Adrenal gland (tissue), 12 donors: Measurements from ENCODE around the gene RAPGEF4. TPM values are rescaled to one million over a fixed set of nuclear protein-coding genes. Genes with fewer than 3 reads are reported as not detected.

ENCODE experiments used
- DNase-seq, 7 donors: peaks; one replicate each; pipeline ENCODE4 v3.0.0-alpha.2; 2019 to 2020
- H3K27ac ChIP-seq, 5 donors: fragments of 200-600 bp; sonication (generic) in 4 of 5; 1 replicate in 3 of 5; 2 replicates in 2 of 5; pipeline versions ENCODE4 v1.5.1 to v1.8.0; 2016 to 2020; ENCODE audit warnings: mild to moderate bottlenecking in 1 of 5
- H3K27me3 ChIP-seq: fragments of 200-600 bp; 2 replicates; pipeline ENCODE4 v1.8.0; 2021
- H3K36me3 ChIP-seq, 2 donors: fragments of 200-600 bp; replicated peaks in 1 of 2; 1 replicate in 1 of 2; 2 replicates in 1 of 2; pipeline versions ENCODE4 v1.5.1 to v1.8.0; 2018 to 2022
- H3K4me1 ChIP-seq, 2 donors: fragments of 200-600 bp; replicated peaks in 1 of 2; 1 replicate in 1 of 2; 2 replicates in 1 of 2; pipeline versions ENCODE4 v1.5.1 to v1.8.0; 2018 to 2021
- H3K4me3 ChIP-seq, 4 donors: fragments of 200-600 bp; sonication (generic) in 3 of 4; one replicate each; pipeline ENCODE4 v1.5.1; 2016 to 2018
- H3K9me3 ChIP-seq, 3 donors: fragments of 200-600 bp; sonication (generic) in 1 of 3; replicated peaks in 1 of 3; 1 replicate in 2 of 3; 2 replicates in 1 of 3; pipeline versions ENCODE4 v1.5.1 to v1.8.0; 2016 to 2021
- CTCF ChIP-seq, 6 experiments: fragments of 450-650 bp in 4 of 6; fragments of 200-600 bp in 2 of 6; sonication (generic) in 1 of 6; IDR thresholded peaks; 1 replicate in 5 of 6; 2 replicates in 1 of 6; pipeline versions ENCODE4 v1.5.1 to v1.8.0; 2016 to 2021; ENCODE audit warnings: antibody characterized with exemption in 6 of 6, mild to moderate bottlenecking in 2 of 6, moderate library complexity in 1 of 6
- POLR2A ChIP-seq, 2 donors: fragments of 450-650 bp; IDR thresholded peaks; one replicate each; pipeline ENCODE4 v1.6.1; 2017; ENCODE audit warnings: antibody characterized with exemption in 2 of 2, mild to moderate bottlenecking in 2 of 2, moderate library complexity in 1 of 2
- whole genome bisulfite sequencing, 4 donors: extraction: QIAGEN DNeasy Blood & Tissue Kit in 2 of 4; methylation state at CpG; one replicate each; pipeline versions ENCODE4 v1.1.5 to v1.1.7; 2013 to 2017; 5-methylcytosine and 5-hydroxymethylcytosine counted together
- intact Hi-C, 2 donors: fragments of 100-400 bp; cut with DNase I; formaldehyde crosslinking; loops; one replicate each; pipeline versions ENCODE4 v1.14.1 to v1.15.0; 2022 to 2023
- polyA plus RNA-seq, 3 donors: library from polyadenylated mRNA; stranded (reverse); fragments of 200-250 nt in 2 of 3; fragments of 350-450 nt in 1 of 3; fragmentation: Illumina TruSeq in 1 of 3; extraction: RNeasy Lipid Tissue Mini Kit (QIAGEN cat#74804) in 1 of 3; gene quantifications; one replicate each; pipeline ENCODE4 v1.2.3, GENCODE V29; 2013 to 2014
- total RNA-seq, 9 donors: library from RNA; depleted of rRNA in 4 of 9; stranded (reverse); fragments of >200 nt in 4 of 9; fragments of 120-200 nt in 1 of 9; fragmentation: NEBNext Ultra II Directional in 1 of 9; extraction: Animal tissue kit (Norgen Biotek cat#: 25700) in 1 of 9; gene quantifications; one replicate each; pipeline versions ENCODE4 v1.1.0 to v1.2.4, GENCODE V29; 2013 to 2023
- donor health status: healthy with polysubstance abuse.
- donor health status: Bipolar disorder and iron deficiency.
- donor health status: DM: yes; HTN: yes; CAD: no.
- donor health status: DM: no; HTN: no; CAD: no.
- donor health status: DM: no; HTN: no; CAD: no.
- donor health status: DM: yes; HTN: yes; CAD: no.

Gene RAPGEF4
- total and polyA plus RNA-seq, 12 donors, result 24.8 to 288 (median 101) TPM

- intact Hi-C loops, result no loop called here
- 80 to 92% (median 88%) methylated on average over 8 to 16 of the region's 16 CpGs for WGBS, 4 donors
- DNase-seq, result no peak
- Histone ChIP-seq H3K9me3 (no peaks in the 10 kb centered on the region), H3K4me3 (no peak overlapping the region), H3K27ac (no peak overlapping the region), H3K4me1 (no peaks in the 10 kb centered on the region), H3K27me3 (no peaks in the 10 kb centered on the region), H3K36me3 (no peaks in the 10 kb centered on the region)
- TF ChIP-seq POLR2A (IDR thresholded peaks at IDR 0.05), result no peak
- TF ChIP-seq CTCF (IDR thresholded peaks at IDR 0.05), result no peak
Observed at GRCh38 chr2:172713365-172713875, 22.2 kb upstream of the RAPGEF4 start.

GRCh38 chr2:172722481-172722880 is 13.2 kb upstream of the RAPGEF4 start:
- WGBS, 4 donors, result 46 to 52% (median 49%) methylated on average over 2 of the region's 2 CpGs
- no peak for DNase-seq
- no peak overlapping the region for H3K4me3 ChIP-seq
- H3K27ac ChIP-seq, result no peak overlapping the region
- H3K36me3 ChIP-seq, result no peaks in the 10 kb centered on the region
- intact Hi-C loops, result no loop called here
- TF ChIP-seq CTCF (IDR thresholded peaks at IDR 0.05) (no peak), POLR2A (IDR thresholded peaks at IDR 0.05) (no peak)
- H3K4me1 ChIP-seq, result no peaks in the 10 kb centered on the region
- no peaks in the 10 kb centered on the region for H3K9me3 ChIP-seq
- no peaks in the 10 kb centered on the region for H3K27me3 ChIP-seq

GRCh38 chr2:172723286-172723685 is 12.4 kb upstream of the RAPGEF4 start:
- Histone ChIP-seq H3K4me3 (no peak overlapping the region), H3K9me3 (no peaks in the 10 kb centered on the region), H3K27ac (no peak overlapping the region), H3K27me3 (no peaks in the 10 kb centered on the region), H3K4me1 (no peaks in the 10 kb centered on the region), H3K36me3 (no peaks in the 10 kb centered on the region)
- intact Hi-C loops, result no loop called here
- TF ChIP-seq POLR2A (IDR thresholded peaks at IDR 0.05), result no peak
- no peak for TF ChIP-seq CTCF (IDR thresholded peaks at IDR 0.05)
- no peak for DNase-seq

GRCh38 chr2:172724724-172725123 is 10.9 kb upstream of the RAPGEF4 start:
- Histone ChIP-seq H3K4me1 (no peaks in the 10 kb centered on the region), H3K27ac (no peak overlapping the region), H3K27me3 (no peaks in the 10 kb centered on the region), H3K9me3 (no peaks in the 10 kb centered on the region), H3K4me3 (no peak overlapping the region), H3K36me3 (no peaks in the 10 kb centered on the region)
- TF ChIP-seq CTCF (IDR thresholded peaks at IDR 0.05), result no peak
- TF ChIP-seq POLR2A (IDR thresholded peaks at IDR 0.05), result no peak
- 84 to 90% (median 86%) methylated on average over 4 of the region's 4 CpGs for WGBS, 4 donors
- intact Hi-C loops, result no loop called here
- DNase-seq, result no peak
